Stimulated activated CD8-positive, alpha-beta memory T cell treated with anti-CD3 and anti-CD28 coated beads, Interleukin-15, amount 100 ng/mL, for 48 hours (primary cell): ENCODE data around the gene SPATA31D3.
"Not testable (repeated sequence)": the region's sequence is repeated elsewhere in the genome, so short reads cannot be mapped to it uniquely, and the experiment has no call there.

ENCODE experiments used
- DNase-seq, 2 donors: peaks; one replicate each; pipeline ENCODE4 v3.0.0-alpha.2; 2020; ENCODE audit warnings: low read depth in 2 of 2

The SPATA31D3 gene

GRCh38 chr9:81979196-81979595 lies 35.9 kb downstream of the SPATA31D3 start:
- no peak for DNase-seq

GRCh38 chr9:81980568-81980967 lies 37.3 kb downstream of the SPATA31D3 start:
- DNase-seq, result no peak

GRCh38 chr9:81981883-81982282 lies 38.6 kb downstream of the SPATA31D3 start:
- DNase-seq, result no peak

GRCh38 chr9:81984928-81985327 lies 41.6 kb downstream of the SPATA31D3 start:
- DNase-seq, result no peak

- no peak for DNase-seq
Observed at GRCh38 chr9:81986051-81986450, 42.8 kb downstream of the SPATA31D3 start.

- not testable (repeated sequence) for DNase-seq
Observed at GRCh38 chr9:81988472-81988871, 45.2 kb downstream of the SPATA31D3 start, which contains the start of gene SPATA31D1. Gene SPATA31D1 (plus strand): TSS chr9:81988772. CDS start chr9:81988819, 47 bp downstream.

GRCh38 chr9:81989700-81990099 lies 46.4 kb downstream of the SPATA31D3 start:
- no peak for DNase-seq

GRCh38 chr9:81993656-81994055 lies 50.4 kb downstream of the SPATA31D3 start:
- no peak for DNase-seq
